ENCODE measurements around the gene B3GNT7.
"Not testable (repeated sequence)": the region's sequence is repeated elsewhere in the genome, so short reads cannot be mapped to it uniquely, and the experiment has no call there.

B3GNT7 gene

GRCh38 chr2:231396058-231396821, 730 bp downstream of the B3GNT7 start:
- intact Hi-C loops (cut with DNase I): no loop called here

GRCh38 chr2:231397011-231397927, 1.8 kb downstream of the B3GNT7 start:
- DNase-seq: peak in 3 of 42 donors; percentile 25 to 44 (median 27)
- intact Hi-C loops (cut with DNase I): no loop called here

More at GRCh38 chr2:231396058-231396821, 730 bp downstream of the B3GNT7 start:
- peak in 6 of 42 donors; percentile 33 to 64 (median 49) for DNase-seq

- DNase-seq: peak in 1 of 42 donors; percentile 13
Measured at GRCh38 chr2:231397928-231398294, 2.4 kb downstream of the B3GNT7 start.

GRCh38 chr2:231398585-231398984, 3.1 kb downstream of the B3GNT7 start:
- intact Hi-C loops (cut with DNase I): no loop called here
- no peak for DNase-seq

More at GRCh38 chr2:231397928-231398294, 2.4 kb downstream of the B3GNT7 start:
- intact Hi-C loops (cut with DNase I): no loop called here

GRCh38 chr2:231399046-231399852, 3.7 kb downstream of the B3GNT7 start:
- intact Hi-C loops (cut with DNase I): no loop called here
- DNase-seq: no peak

DNA sequence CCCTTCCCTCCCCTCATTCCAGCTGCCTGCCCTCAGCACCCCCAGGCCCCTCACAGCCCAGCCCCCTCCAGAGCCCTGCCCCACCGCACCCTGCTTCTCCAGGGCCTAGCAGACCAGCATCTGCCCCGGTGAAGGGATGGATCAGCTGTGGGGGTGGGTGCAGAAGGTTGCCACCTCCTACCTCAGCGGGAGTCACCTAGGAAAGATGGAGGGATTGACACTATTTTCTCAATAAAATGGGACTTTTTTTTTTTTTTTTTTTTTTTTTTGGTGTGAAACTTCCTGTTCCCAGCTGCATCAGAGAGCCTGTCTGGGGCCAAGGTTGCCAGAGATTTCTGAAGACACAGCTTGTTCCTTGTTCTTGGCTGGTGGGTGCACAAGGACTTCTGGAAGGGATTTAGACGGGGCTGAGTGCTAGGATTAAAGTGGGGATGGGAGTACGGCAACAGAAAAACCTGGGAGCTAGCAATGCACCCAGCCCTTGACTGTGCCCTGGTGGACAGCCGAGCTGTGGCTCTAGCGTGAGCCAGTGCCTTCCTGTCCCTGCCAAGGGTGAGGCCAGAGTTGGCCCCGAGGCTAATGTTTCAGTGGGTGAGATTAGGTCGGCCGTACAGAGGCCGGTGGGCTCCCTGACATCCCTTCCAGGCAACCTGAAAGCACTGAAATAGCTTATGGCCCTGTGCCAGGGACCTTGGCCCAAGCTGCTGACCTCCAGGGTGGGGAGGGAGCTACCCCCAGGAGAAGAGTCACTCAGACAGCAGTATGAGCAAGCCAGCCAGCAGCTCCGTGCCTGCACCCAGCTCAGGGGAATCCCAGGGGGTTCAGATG, 4.6 kb downstream of the B3GNT7 start:
- intact Hi-C loops (cut with DNase I): no loop called here
- DNase-seq: peak in 36 of 42 donors; percentile 47 to 85 (median 64)

GRCh38 chr2:231400681-231401080, 5.2 kb downstream of the B3GNT7 start:
- intact Hi-C loops (cut with DNase I): not testable (repeated sequence)

GRCh38 chr2:231401101-231401500, 5.6 kb downstream of the B3GNT7 start:
- intact Hi-C loops (cut with DNase I); DNase-seq: not testable (repeated sequence)

More at GRCh38 chr2:231400681-231401080, 5.2 kb downstream of the B3GNT7 start:
- DNase-seq: not testable (repeated sequence)

GRCh38 chr2:231403421-231404182, 8.1 kb downstream of the B3GNT7 start:
- DNase-seq; intact Hi-C loops (cut with DNase I): not testable (repeated sequence)

- intact Hi-C loops (cut with DNase I); DNase-seq: not testable (repeated sequence)
Measured at GRCh38 chr2:231404183-231404578, 8.7 kb downstream of the B3GNT7 start.

DNA sequence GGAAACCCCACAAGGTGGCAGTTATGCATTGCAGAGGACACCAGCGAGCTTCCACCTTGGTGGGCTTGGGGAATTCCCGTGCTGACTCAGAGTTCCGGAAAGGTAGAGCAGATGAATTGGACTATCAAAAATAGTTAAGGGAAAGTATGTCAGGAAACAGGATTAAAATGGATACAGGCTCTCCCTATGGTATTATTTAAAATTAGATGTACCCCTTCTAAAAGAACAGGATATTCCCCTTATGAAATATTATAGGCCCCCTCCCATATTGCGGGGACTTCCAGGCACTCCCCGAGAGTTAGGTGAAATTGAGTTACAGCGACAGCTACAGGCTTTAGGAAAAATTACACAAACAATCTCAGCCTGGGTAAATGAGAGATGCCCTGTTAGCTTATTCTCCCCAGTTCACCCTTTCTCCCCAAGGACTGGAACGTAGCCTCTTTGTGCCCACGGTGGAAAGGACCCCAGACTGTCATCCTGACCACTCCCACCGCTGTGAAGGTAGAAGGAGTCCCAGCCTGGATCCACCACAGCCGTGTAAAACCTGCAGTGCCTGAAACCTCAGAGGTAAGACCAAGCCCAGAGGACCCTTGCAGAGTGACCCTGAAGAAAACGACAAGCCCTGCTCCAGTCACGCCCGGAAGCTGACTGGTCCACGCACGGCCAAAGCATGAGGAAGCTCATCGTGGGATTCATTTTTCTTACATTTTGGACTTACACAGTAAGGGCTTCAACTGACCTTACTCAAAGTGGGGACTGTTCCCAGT, 10.3 kb downstream of the B3GNT7 start:
- DNase-seq; intact Hi-C loops (cut with DNase I): not testable (repeated sequence)

GRCh38 chr2:231407686-231408085, 12.2 kb downstream of the B3GNT7 start:
- DNase-seq; intact Hi-C loops (cut with DNase I): not testable (repeated sequence)

GRCh38 chr2:231408304-231408703, 12.8 kb downstream of the B3GNT7 start:
- DNase-seq; intact Hi-C loops (cut with DNase I): not testable (repeated sequence)

DNA sequence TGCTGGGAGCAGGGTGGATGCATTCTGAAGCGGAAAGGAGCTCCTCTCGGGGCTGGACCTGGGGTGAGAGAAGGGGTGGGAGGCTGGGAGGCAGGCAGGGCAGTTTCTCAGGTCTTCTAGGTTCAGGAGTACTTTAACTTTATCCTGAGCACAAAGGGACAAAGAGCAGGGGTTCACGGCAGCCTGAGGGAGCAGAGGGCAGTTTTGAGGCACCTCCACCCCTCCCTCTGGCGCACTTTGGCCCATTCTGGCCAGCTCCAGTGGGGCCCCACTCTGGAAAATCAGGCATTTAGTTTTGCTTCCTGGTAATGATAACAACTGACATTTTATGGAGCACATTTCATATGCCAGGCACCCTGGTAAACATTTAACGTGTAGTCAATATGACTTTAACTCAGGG, 14.3 kb downstream of the B3GNT7 start:
- DNase-seq: no peak
- intact Hi-C loops (cut with DNase I): loop anchor here (5.0 kb wide), 2 partner anchors 112 to 182 kb away; no protein-coding TSS in a partner anchor

DNA sequence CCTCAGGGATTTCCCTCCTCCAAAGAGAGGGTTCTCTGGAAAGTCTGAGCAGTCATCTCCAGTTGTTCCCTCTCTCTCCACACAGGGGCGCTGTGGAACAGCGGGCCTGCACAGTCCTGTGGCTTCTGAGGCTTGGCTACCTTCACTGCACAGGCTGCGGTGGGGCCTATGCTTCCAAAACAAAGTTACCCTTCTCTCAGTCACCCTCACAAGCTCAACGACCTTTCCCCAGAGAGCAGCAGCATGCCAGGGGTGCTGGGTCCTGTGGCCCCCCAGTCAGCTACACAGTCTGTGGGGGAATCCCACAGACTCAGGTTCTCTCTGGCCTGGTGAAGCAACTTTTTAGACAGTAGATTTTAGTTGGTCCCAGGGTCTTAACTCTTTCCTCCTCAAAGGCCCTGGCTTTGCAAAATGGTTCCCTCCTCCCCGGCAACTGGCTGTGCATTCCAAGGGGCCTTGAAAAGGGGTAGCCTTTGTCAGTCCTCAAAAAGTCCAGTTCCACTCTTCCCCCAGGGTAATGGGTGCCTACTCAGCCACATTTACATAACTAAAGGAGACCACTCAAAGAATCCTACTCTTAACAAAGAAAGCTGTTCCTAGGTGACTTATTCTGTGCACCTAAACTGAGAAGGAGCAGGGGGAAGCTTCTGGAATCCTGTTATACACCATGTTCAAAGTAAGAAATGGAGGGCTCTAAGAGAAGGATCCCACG, 14.9 kb downstream of the B3GNT7 start:
- DNase-seq: no peak
- intact Hi-C loops (cut with DNase I): loop anchor here (5.0 kb wide), 2 partner anchors 113 to 183 kb away; no protein-coding TSS in a partner anchor

DNA sequence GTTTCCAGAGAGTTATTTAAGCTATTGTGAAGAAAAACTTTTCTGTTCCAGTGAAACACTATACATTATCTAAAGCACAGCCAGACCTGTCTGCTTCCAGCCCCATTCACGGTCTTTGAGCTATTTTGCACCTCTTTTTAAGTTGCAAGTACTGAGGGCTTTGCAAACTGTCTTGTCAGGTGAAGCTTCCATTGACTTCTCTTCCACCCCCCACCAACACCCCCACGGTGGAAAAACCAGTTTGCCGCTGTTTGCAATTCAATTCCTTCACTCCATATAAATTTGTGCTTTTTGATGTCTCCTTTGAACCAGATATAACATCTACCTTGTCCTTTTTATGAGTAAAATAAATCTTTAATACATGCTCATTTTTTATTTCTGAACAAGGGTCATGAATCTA, 15.7 kb downstream of the B3GNT7 start:
- intact Hi-C loops (cut with DNase I): loop anchor here (5.0 kb wide), 2 partner anchors 114 to 184 kb away; no protein-coding TSS in a partner anchor
- peak in 13 of 42 donors; percentile 33 to 78 (median 60) for DNase-seq

Measured in head of caudate nucleus (tissue), 42 donors.